ENCODE data around the gene NCOA6.

DNA sequence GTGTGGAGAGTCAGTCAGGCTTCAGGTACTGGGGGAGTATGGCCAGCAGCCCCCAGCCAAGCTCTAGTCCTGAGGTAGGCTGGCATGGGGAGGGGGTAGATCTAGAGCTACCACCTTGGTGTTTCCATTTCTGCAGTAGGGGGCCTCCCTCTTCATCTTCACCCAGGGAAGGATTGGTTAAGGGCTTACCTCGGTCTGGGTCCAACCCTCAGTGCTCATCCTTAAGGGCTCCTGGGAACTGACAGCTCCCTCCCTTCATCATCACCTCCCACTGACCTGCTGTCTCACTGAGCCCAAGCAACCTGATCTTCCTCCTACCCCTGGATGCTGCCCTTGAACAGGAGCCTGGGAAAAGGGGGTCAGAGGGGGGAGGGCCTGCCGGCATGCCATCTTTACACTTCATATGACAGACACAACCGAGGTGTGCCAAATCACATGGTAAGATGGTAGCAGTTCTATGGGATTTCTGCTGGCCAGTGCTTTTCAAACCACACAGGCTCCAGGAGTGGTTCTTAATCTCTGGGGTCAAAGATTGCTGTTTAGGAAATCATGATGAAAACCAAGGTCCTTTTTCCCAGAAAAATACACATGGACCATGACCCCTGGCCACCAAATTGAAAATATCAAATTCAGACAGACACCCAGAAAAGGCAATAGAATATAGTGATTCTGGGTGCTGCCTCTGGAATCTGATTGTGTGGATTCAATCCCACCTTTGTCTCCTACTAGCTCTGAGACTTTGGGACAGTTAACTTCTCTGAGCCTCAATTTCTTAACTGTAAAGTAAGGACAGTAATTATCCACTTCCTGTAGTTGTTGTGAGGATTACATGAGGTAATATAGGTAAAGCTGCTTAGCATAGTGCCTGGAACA lies 118.3 kb downstream of the NCOA6 start:
- TF ChIP-seq, protein P1, sequence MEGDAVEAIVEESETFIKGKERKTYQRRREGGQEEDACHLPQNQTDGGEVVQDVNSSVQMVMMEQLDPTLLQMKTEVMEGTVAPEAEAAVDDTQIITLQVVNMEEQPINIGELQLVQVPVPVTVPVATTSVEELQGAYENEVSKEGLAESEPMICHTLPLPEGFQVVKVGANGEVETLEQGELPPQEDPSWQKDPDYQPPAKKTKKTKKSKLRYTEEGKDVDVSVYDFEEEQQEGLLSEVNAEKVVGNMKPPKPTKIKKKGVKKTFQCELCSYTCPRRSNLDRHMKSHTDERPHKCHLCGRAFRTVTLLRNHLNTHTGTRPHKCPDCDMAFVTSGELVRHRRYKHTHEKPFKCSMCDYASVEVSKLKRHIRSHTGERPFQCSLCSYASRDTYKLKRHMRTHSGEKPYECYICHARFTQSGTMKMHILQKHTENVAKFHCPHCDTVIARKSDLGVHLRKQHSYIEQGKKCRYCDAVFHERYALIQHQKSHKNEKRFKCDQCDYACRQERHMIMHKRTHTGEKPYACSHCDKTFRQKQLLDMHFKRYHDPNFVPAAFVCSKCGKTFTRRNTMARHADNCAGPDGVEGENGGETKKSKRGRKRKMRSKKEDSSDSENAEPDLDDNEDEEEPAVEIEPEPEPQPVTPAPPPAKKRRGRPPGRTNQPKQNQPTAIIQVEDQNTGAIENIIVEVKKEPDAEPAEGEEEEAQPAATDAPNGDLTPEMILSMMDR (IDR thresholded peaks at IDR 0.05), result no peak
- no peak for TF ChIP-seq POLR2A (IDR thresholded peaks at IDR 0.05)

All from uterus (tissue), 2 donors.